Measurements from ENCODE around the gene IRAK2. TPM values are rescaled to one million over a fixed set of nuclear protein-coding genes. Genes with fewer than 3 reads are reported as not detected.

The IRAK2 gene
- total and polyA plus RNA-seq, 3 experiments from 2014 or later, result 5.0 to 10.3 (median 5.1) TPM

DNA sequence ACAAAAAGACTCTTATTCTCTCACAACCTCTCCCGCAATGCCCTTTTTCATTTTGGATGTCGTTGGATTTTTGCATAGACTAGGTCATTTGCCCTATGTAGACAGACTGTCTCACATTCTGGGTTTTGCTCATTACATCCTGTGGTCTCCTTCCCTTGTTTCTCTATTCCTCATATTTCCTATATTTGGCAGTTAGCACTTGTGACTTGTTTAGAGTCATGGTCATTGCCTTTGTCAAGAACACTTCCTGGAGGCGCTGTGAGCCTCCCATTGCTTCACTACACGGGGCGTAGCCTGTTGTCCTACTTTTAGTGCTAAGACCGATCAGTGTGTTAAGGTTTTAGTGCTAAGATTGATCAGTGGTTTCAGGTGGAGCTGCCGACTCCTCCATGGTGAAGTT, 67.4 kb downstream of the IRAK2 start:
- peaks cover 9% of the 10 kb centered on the region for H3K4me1 ChIP-seq (ENCODE audit: insufficient read depth, low read length)
- H3K9me3 Mint-ChIP-seq, result no peaks in the 10 kb centered on the region
- peaks cover 0 to 2% of the 10 kb centered on the region in 2 donors for H3K27me3 Mint-ChIP-seq
- no peak overlapping the region for H3K27ac ChIP-seq (ENCODE audit: low read depth, low read length)
- no peaks in the 10 kb centered on the region for H3K9me3 ChIP-seq (ENCODE audit: low read length)
- DNase-seq, result no peak
- peaks cover 21 to 29% (median 27%) of the 10 kb centered on the region in 3 donors for H3K4me1 Mint-ChIP-seq
- H3K36me3 Mint-ChIP-seq, result peaks cover 7 to 38% (median 14%) of the 10 kb centered on the region in 3 donors
- H3K4me3 Mint-ChIP-seq, result peak overlapping the region in 5 of 7 donors; percentile 37 to 76 (median 41)
- peaks cover 4% of the 10 kb centered on the region for H3K36me3 ChIP-seq (ENCODE audit: insufficient read depth, low read length)
- ChIA-PET CTCF (interaction anchor here (0.8 to 1.5 kb wide), 3 partner anchors 28 to 299 kb away, joined by 3 read pairs; no protein-coding TSS in a partner anchor), POLR2A (no interaction called here)
- peak overlapping the region in 7 of 8 donors; percentile 25 to 96 (median 84) for H3K27ac Mint-ChIP-seq
- no peak overlapping the region for H3K4me3 ChIP-seq (ENCODE audit: low read length)
- no peaks in the 10 kb centered on the region for H3K27me3 ChIP-seq (ENCODE audit: insufficient read depth, low read length, poor library complexity, severe bottlenecking)

- ChIA-PET CTCF (no interaction called here), POLR2A (interaction anchor here (0.5 kb wide), 1 partner anchor 119 kb away, joined by 3 read pairs; no protein-coding TSS in a partner anchor)
- no peak overlapping the region for H3K27ac Mint-ChIP-seq
- H3K4me3 Mint-ChIP-seq, result no peak overlapping the region
- H3K36me3 Mint-ChIP-seq, result peaks cover 13 to 44% (median 13%) of the 10 kb centered on the region in 3 donors
- DNase-seq, result no peak
- no peaks in the 10 kb centered on the region for H3K9me3 Mint-ChIP-seq
- no peak overlapping the region for H3K27ac ChIP-seq (ENCODE audit: low read depth, low read length)
- no peaks in the 10 kb centered on the region for H3K27me3 ChIP-seq (ENCODE audit: insufficient read depth, low read length, poor library complexity, severe bottlenecking)
- peaks cover 4% of the 10 kb centered on the region for H3K36me3 ChIP-seq (ENCODE audit: insufficient read depth, low read length)
- H3K4me1 Mint-ChIP-seq, result peaks cover 29 to 35% (median 33%) of the 10 kb centered on the region in 3 donors
- H3K9me3 ChIP-seq (ENCODE audit: low read length), result no peaks in the 10 kb centered on the region
- peaks cover 15% of the 10 kb centered on the region for H3K4me1 ChIP-seq (ENCODE audit: insufficient read depth, low read length)
- H3K27me3 Mint-ChIP-seq, result peaks cover 0 to 3% of the 10 kb centered on the region in 2 donors
- H3K4me3 ChIP-seq (ENCODE audit: low read length), result no peak overlapping the region
These were observed 69.3 kb downstream of the IRAK2 start for GRCh38 chr3:10233988-10234387.

DNA sequence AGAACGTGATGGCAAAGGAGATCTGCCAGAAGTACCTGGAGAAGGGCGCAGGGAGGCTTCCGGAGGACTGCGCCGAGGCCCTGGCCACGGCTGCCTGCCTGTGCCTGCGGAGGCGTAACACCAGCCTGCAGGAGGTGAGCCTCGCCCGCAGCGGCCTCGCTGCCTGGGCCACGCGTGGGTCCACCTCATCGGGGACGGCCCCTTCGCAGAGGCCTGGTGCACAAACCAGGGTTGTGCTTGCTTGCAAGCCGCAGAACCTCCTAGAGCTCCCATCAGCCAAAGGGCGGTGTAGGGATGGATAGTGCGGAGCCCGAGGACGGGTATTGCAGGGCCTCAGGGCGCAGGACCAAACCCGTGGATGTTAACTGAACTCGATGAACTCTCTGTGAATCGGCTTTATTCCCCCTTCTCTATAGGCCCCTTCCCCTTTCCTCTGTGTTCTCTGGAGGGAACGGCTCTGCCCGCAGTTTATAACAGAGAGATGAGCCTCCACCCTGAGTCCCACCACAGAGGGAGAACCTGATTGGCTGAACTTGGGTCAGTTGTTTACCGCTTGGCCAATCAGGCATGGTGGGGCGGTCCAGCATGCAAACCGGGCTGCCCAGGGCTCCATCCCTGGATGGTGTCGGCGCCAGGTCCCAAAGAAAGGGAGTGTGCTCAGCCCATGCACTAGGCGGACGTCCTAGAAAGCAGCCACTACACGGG, 70.0 kb downstream of the IRAK2 start:
- DNase-seq, result no peak
- Mint-ChIP-seq H3K4me3 (no peak overlapping the region), H3K9me3 (no peaks in the 10 kb centered on the region), H3K36me3 (peaks cover 9 to 44% (median 17%) of the 10 kb centered on the region in 3 donors), H3K27ac (no peak overlapping the region), H3K27me3 (peaks cover 0 to 3% of the 10 kb centered on the region in 2 donors), H3K4me1 (peaks cover 31 to 37% (median 35%) of the 10 kb centered on the region in 3 donors)
- H3K36me3 ChIP-seq (ENCODE audit: insufficient read depth, low read length), result no peaks in the 10 kb centered on the region
- ChIA-PET POLR2A (interaction anchor here (0.5 kb wide), 1 partner anchor 120 kb away, joined by 3 read pairs; no protein-coding TSS in a partner anchor), CTCF (no interaction called here)
- H3K9me3 ChIP-seq (ENCODE audit: low read length), result no peaks in the 10 kb centered on the region
- no peak overlapping the region for H3K4me3 ChIP-seq (ENCODE audit: low read length)
- H3K27ac ChIP-seq (ENCODE audit: low read depth, low read length), result no peak overlapping the region
- peaks cover 17% of the 10 kb centered on the region for H3K4me1 ChIP-seq (ENCODE audit: insufficient read depth, low read length)
- H3K27me3 ChIP-seq (ENCODE audit: insufficient read depth, low read length, poor library complexity, severe bottlenecking), result no peaks in the 10 kb centered on the region

- ChIA-PET CTCF (no interaction called here), POLR2A (no interaction called here)
- H3K36me3 Mint-ChIP-seq, result peaks cover 9 to 45% (median 15%) of the 10 kb centered on the region in 3 donors
- no peak for DNase-seq
- Histone ChIP-seq H3K4me3 (ENCODE audit: low read length) (no peak overlapping the region), H3K27ac (ENCODE audit: low read depth, low read length) (no peak overlapping the region), H3K4me1 (ENCODE audit: insufficient read depth, low read length) (peaks cover 17% of the 10 kb centered on the region), H3K36me3 (ENCODE audit: insufficient read depth, low read length) (no peaks in the 10 kb centered on the region), H3K9me3 (ENCODE audit: low read length) (no peaks in the 10 kb centered on the region), H3K27me3 (ENCODE audit: insufficient read depth, low read length, poor library complexity, severe bottlenecking) (no peaks in the 10 kb centered on the region)
- peaks cover 0 to 3% of the 10 kb centered on the region in 2 donors for H3K27me3 Mint-ChIP-seq
- H3K4me1 Mint-ChIP-seq, result peaks cover 32 to 39% (median 37%) of the 10 kb centered on the region in 3 donors
- H3K27ac Mint-ChIP-seq, result peak overlapping the region in 1 of 8 donors; percentile 80
- no peak overlapping the region for H3K4me3 Mint-ChIP-seq
- H3K9me3 Mint-ChIP-seq, result no peaks in the 10 kb centered on the region
These were observed 70.8 kb downstream of the IRAK2 start for GRCh38 chr3:10235551-10235950.

- DNase-seq, result peak in 3 of 5 donors; percentile 9 to 67 (median 58)
- no peaks in the 10 kb centered on the region for H3K9me3 Mint-ChIP-seq
- Histone ChIP-seq H3K4me1 (ENCODE audit: insufficient read depth, low read length) (peaks cover 42% of the 10 kb centered on the region), H3K36me3 (ENCODE audit: insufficient read depth, low read length) (no peaks in the 10 kb centered on the region), H3K9me3 (ENCODE audit: low read length) (no peaks in the 10 kb centered on the region), H3K27me3 (ENCODE audit: insufficient read depth, low read length, poor library complexity, severe bottlenecking) (no peaks in the 10 kb centered on the region), H3K27ac (ENCODE audit: low read depth, low read length) (no peak overlapping the region), H3K4me3 (ENCODE audit: low read length) (no peak overlapping the region)
- peak overlapping the region; percentile 2 to 74 (median 63) for H3K4me3 Mint-ChIP-seq
- H3K4me1 Mint-ChIP-seq, result peaks cover 48 to 61% (median 60%) of the 10 kb centered on the region in 3 donors
- peaks cover 0 to 3% of the 10 kb centered on the region in 2 donors for H3K27me3 Mint-ChIP-seq
- ChIA-PET CTCF (interaction anchor here (0.7 to 1.7 kb wide), 4 partner anchors 9 to 75 kb away, joined by 3 to 6 read pairs (median 4); no protein-coding TSS in a partner anchor), POLR2A (interaction anchor here (0.5 to 1.3 kb wide), 2 partner anchors 10 to 124 kb away, joined by 3 to 4 read pairs; partner anchors contain the start of gene TATDN2)
- H3K36me3 Mint-ChIP-seq, result peaks cover 9 to 39% (median 10%) of the 10 kb centered on the region in 3 donors
- H3K27ac Mint-ChIP-seq, result peak overlapping the region; percentile 87 to 99 (median 96)
These were observed 73.8 kb downstream of the IRAK2 start for GRCh38 chr3:10238345-10239183.

- Histone ChIP-seq H3K36me3 (ENCODE audit: insufficient read depth, low read length) (no peaks in the 10 kb centered on the region), H3K4me1 (ENCODE audit: insufficient read depth, low read length) (peaks cover 42% of the 10 kb centered on the region), H3K4me3 (ENCODE audit: low read length) (no peak overlapping the region), H3K9me3 (ENCODE audit: low read length) (no peaks in the 10 kb centered on the region), H3K27ac (ENCODE audit: low read depth, low read length) (no peak overlapping the region), H3K27me3 (ENCODE audit: insufficient read depth, low read length, poor library complexity, severe bottlenecking) (no peaks in the 10 kb centered on the region)
- no peak for DNase-seq
- Mint-ChIP-seq H3K4me3 (peak overlapping the region in 1 of 7 donors; percentile 19), H3K9me3 (peaks cover 0 to 12% (median 8%) of the 10 kb centered on the region in 5 donors), H3K4me1 (peaks cover 51 to 66% (median 66%) of the 10 kb centered on the region in 3 donors), H3K36me3 (peaks cover 11 to 33% (median 24%) of the 10 kb centered on the region in 3 donors), H3K27me3 (peaks cover 0 to 3% of the 10 kb centered on the region in 2 donors), H3K27ac (peak overlapping the region in 5 of 8 donors; percentile 32 to 72 (median 58))
- ChIA-PET POLR2A (no interaction called here), CTCF (no interaction called here)
These were observed 76.1 kb downstream of the IRAK2 start for GRCh38 chr3:10240799-10241198.

GRCh38 chr3:10242182-10243065, 77.7 kb downstream of the IRAK2 start:
- POLR2A ChIA-PET, result interaction anchor here (1.2 to 1.4 kb wide), 3 partner anchors 19 to 48 kb away, joined by 4 to 6 read pairs (median 4); no protein-coding TSS in a partner anchor
- Mint-ChIP-seq H3K4me3 (peak overlapping the region; percentile 34 to 89 (median 82)), H3K27ac (peak overlapping the region; percentile 88 to 98 (median 94)), H3K36me3 (peaks cover 10 to 25% (median 24%) of the 10 kb centered on the region in 3 donors), H3K4me1 (peaks cover 47 to 59% (median 58%) of the 10 kb centered on the region in 3 donors), H3K27me3 (no peaks in the 10 kb centered on the region), H3K9me3 (peaks cover 4 to 14% (median 9%) of the 10 kb centered on the region in 5 donors)
- DNase-seq, result peak; percentile 63 to 88 (median 77)
- peak overlapping the region; percentile 36 for H3K4me3 ChIP-seq (ENCODE audit: low read length)
- H3K27me3 ChIP-seq (ENCODE audit: insufficient read depth, low read length, poor library complexity, severe bottlenecking), result no peaks in the 10 kb centered on the region
- H3K9me3 ChIP-seq (ENCODE audit: low read length), result no peaks in the 10 kb centered on the region
- H3K4me1 ChIP-seq (ENCODE audit: insufficient read depth, low read length), result peaks cover 44% of the 10 kb centered on the region
- no peaks in the 10 kb centered on the region for H3K36me3 ChIP-seq (ENCODE audit: insufficient read depth, low read length)
- CTCF ChIA-PET, result interaction anchor here (1.0 to 1.6 kb wide), 6 partner anchors 19 to 78 kb away, joined by 3 to 8 read pairs (median 3); no protein-coding TSS in a partner anchor
- H3K27ac ChIP-seq (ENCODE audit: low read depth, low read length), result peak overlapping the region; percentile 13
